ENCODE data around the gene AMZ2. TPM values are rescaled to one million over a fixed set of nuclear protein-coding genes. Genes with fewer than 3 reads are reported as not detected.
A peak's percentile ranks its signal among the peaks of the same experiment; 100 is the strongest.
"Not testable (repeated sequence)": the region's sequence is repeated elsewhere in the genome, so short reads cannot be mapped to it uniquely, and the experiment has no call there.

AMZ2 gene
- total RNA-seq, 3 donors from 2014 or later (not counting 1 experiment from before 2014, with no cell fraction given): 87.0 to 131 (median 107) TPM

DNA sequence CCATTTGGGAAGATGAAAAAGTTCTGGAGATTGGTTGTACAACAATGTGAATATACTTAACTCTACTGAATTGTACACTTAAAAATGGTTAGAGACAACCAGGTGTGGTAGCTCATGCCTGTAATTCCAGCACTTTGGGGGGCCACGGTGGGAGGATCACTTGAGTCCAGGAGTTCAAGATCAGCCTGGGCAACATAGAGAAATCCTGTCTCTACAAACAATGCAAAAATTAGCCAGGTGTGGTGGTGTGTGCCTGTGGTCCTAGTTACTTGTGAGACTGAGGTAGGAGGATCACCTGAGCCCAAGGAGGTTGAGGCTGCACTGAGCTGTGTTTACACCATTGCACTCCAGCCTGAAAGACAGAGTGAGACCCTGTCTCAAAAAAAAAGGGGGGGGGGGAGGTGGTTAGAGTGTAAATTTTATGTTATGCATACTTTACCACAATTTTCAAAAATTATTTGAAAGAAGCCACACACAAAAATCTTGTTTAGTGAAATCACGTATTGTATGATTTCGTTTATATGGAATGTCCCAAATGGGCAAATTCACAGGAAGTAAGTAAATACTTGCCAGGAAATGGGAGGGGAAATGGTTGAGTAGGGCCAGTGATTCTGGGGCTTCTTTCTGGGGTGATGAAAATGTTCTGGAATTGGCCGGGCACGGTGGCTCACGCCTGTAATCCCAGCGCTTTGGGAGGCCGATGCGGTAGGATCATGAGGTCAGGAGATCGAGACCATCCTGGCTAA lies 37.1 kb upstream of the AMZ2 start:
- Mint-ChIP-seq H3K9me3 (no peaks in the 10 kb centered on the region), H3K36me3 (peaks cover 30% of the 10 kb centered on the region), H3K4me3 (no peak overlapping the region), H3K27ac (peak overlapping the region; percentile 52 to 84), H3K4me1 (peaks cover 58 to 65% of the 10 kb centered on the region in 2 donors), H3K27me3 (ENCODE audit: low read depth in 2 of 2) (no peaks in the 10 kb centered on the region)
- no peaks in the 10 kb centered on the region for H3K9me3 ChIP-seq (ENCODE audit: control insufficient read depth, insufficient read depth, low read length)
- H3K27me3 ChIP-seq (ENCODE audit: control insufficient read depth, insufficient read depth, low read length): no peaks in the 10 kb centered on the region
- H3K27ac ChIP-seq (ENCODE audit: low read length): no peak overlapping the region
- 84% methylated on average over 10 of the region's 10 CpGs for WGBS (ENCODE audit: insufficient coverage)
- intact Hi-C loops (cut with micrococcal nuclease): no loop called here
- no peak for TF ChIP-seq CTCF (IDR thresholded peaks at IDR 0.05)
- ATAC-seq (no peak), DNase-seq (no peak)
- H3K36me3 ChIP-seq (ENCODE audit: control insufficient read depth, insufficient read depth, low read length): peaks cover 47% of the 10 kb centered on the region
- peaks cover 23% of the 10 kb centered on the region for H3K4me1 ChIP-seq (ENCODE audit: control insufficient read depth, insufficient read depth, low read length)
- no peak overlapping the region for H3K4me3 ChIP-seq (ENCODE audit: low read length)

DNA sequence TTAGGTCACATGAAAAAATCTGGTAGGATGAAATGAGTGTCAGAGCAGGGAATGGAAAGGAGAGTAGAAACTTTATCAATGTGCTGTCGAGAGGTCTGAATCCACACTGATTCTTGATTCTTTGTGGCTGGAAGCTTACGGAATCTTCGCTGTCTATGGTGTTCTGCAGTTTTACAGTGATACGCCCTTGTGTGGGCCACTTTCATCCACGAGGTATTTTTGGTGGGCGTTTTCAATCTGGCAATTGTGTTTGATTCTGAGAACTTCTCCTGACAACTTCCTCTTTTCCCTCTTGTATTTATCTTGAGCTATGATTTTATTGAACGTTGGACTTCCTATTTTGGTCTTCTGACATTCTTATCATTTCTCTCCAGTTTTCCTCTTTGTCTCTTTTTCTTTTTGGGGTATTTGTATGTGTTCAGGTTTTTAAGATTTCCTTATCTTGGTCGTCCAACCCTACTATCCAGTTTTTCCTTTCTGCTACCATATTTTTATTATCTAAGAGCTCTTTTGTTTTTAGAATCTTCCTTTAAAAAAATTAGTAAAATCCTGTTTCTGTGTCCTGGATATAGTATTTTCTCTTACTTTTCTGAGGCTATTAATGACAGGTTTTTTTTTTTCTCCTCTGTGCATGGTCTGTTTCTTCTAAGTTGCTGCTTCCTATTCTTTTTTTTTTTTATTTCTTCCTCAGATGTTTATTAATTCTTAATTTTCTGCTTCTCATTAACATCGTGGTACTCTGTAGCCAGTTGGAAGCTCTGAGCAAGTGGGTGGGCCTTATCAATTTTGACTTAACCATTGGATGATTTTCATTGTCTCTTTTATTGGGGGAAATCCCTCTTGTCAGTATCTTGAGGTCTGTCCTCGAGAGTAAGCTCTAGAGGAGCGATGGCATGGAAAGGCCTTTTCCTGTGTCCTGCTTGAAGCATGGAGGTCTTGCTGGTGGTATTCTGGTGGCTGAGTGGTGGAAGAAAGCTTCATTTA lies 34.1 kb upstream of the AMZ2 start:
- DNase-seq; H3K27me3 ChIP-seq (ENCODE audit: control insufficient read depth, insufficient read depth, low read length); H3K4me3 ChIP-seq (ENCODE audit: low read length); H3K9me3 ChIP-seq (ENCODE audit: control insufficient read depth, insufficient read depth, low read length); H3K27me3 Mint-ChIP-seq (ENCODE audit: low read depth in 2 of 2); intact Hi-C loops (cut with micrococcal nuclease); H3K9me3 Mint-ChIP-seq: not testable (repeated sequence)
- peaks cover 47 to 61% of the 10 kb centered on the region in 2 donors for H3K4me1 Mint-ChIP-seq
- H3K36me3 Mint-ChIP-seq: peaks cover 30% of the 10 kb centered on the region
- H3K36me3 ChIP-seq (ENCODE audit: control insufficient read depth, insufficient read depth, low read length): peaks cover 48% of the 10 kb centered on the region
- peak in 2 of 3 donors; percentile 33 to 36 for ATAC-seq
- peaks cover 16% of the 10 kb centered on the region for H3K4me1 ChIP-seq (ENCODE audit: control insufficient read depth, insufficient read depth, low read length)
- peak overlapping the region; percentile 64 for H3K4me3 Mint-ChIP-seq
- 36% methylated on average over 4 of the region's 11 CpGs for WGBS (ENCODE audit: insufficient coverage)
- peak overlapping the region; percentile 77 to 91 for H3K27ac Mint-ChIP-seq
- peak overlapping the region; percentile 52 for H3K27ac ChIP-seq (ENCODE audit: low read length)

GRCh38 chr17:68215453-68215852 lies 32.4 kb upstream of the AMZ2 start:
- H3K4me3 ChIP-seq (ENCODE audit: low read length); H3K27me3 ChIP-seq (ENCODE audit: control insufficient read depth, insufficient read depth, low read length); ATAC-seq; H3K27me3 Mint-ChIP-seq (ENCODE audit: low read depth in 2 of 2); DNase-seq; H3K9me3 ChIP-seq (ENCODE audit: control insufficient read depth, insufficient read depth, low read length); H3K9me3 Mint-ChIP-seq; H3K4me3 Mint-ChIP-seq: not testable (repeated sequence)
- Histone ChIP-seq H3K27ac (ENCODE audit: low read length) (peak overlapping the region; percentile 25), H3K36me3 (ENCODE audit: control insufficient read depth, insufficient read depth, low read length) (peaks cover 36% of the 10 kb centered on the region), H3K4me1 (ENCODE audit: control insufficient read depth, insufficient read depth, low read length) (peaks cover 26% of the 10 kb centered on the region)
- peaks cover 27% of the 10 kb centered on the region for H3K36me3 Mint-ChIP-seq
- intact Hi-C loops (cut with micrococcal nuclease): loop anchor here (5.0 kb wide), 1 partner anchor 33 kb away; no protein-coding TSS in a partner anchor
- no CpG with 5 or more reads among the region's 5 CpGs for whole genome bisulfite sequencing (ENCODE audit: insufficient coverage)
- H3K27ac Mint-ChIP-seq: peak overlapping the region; percentile 66 to 91
- H3K4me1 Mint-ChIP-seq: peaks cover 57 to 70% of the 10 kb centered on the region in 2 donors

DNA sequence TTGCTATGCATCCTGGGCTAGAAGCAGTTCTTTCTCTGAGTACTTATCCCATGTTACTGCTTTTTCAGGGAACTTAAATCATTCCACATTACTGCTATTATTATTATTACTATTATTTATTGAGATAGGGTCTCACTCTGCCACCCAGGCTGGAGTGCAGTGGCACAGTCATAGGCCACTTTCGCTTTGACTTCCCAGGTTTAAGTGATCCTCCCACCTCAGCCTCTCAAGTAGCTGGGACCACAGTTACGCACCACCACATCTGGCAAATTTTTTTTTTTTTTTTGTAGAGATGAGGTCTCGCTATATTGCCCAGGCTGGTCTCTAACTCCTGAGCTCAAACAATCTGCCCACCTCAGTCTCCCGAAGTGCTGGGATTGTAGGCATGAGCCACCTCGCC lies 28.4 kb upstream of the AMZ2 start:
- Mint-ChIP-seq H3K27ac (peak overlapping the region; percentile 100), H3K4me1 (peaks cover 55 to 71% of the 10 kb centered on the region in 2 donors)
- not testable (repeated sequence) for H3K9me3 ChIP-seq (ENCODE audit: control insufficient read depth, insufficient read depth, low read length); DNase-seq; H3K36me3 ChIP-seq (ENCODE audit: control insufficient read depth, insufficient read depth, low read length); H3K27me3 Mint-ChIP-seq (ENCODE audit: low read depth in 2 of 2); H3K4me3 Mint-ChIP-seq; H3K9me3 Mint-ChIP-seq; H3K27me3 ChIP-seq (ENCODE audit: control insufficient read depth, insufficient read depth, low read length); H3K36me3 Mint-ChIP-seq
- Histone ChIP-seq H3K27ac (ENCODE audit: low read length) (peak overlapping the region; percentile 74), H3K4me1 (ENCODE audit: control insufficient read depth, insufficient read depth, low read length) (peaks cover 46% of the 10 kb centered on the region), H3K4me3 (ENCODE audit: low read length) (peak overlapping the region; percentile 66)
- intact Hi-C loops (cut with micrococcal nuclease): loop anchor here (5.0 kb wide), 1 partner anchor 37 kb away; no protein-coding TSS in a partner anchor
- WGBS (ENCODE audit: insufficient coverage): 84% methylated on average over 3 of the region's 5 CpGs
- peak in 1 of 3 donors; percentile 23 for ATAC-seq

GRCh38 chr17:68220186-68220585 lies 27.7 kb upstream of the AMZ2 start:
- DNase-seq; ATAC-seq; H3K27me3 Mint-ChIP-seq (ENCODE audit: low read depth in 2 of 2); H3K9me3 Mint-ChIP-seq; H3K36me3 ChIP-seq (ENCODE audit: control insufficient read depth, insufficient read depth, low read length); H3K36me3 Mint-ChIP-seq; H3K9me3 ChIP-seq (ENCODE audit: control insufficient read depth, insufficient read depth, low read length); H3K27me3 ChIP-seq (ENCODE audit: control insufficient read depth, insufficient read depth, low read length); H3K4me3 Mint-ChIP-seq: not testable (repeated sequence)
- Histone ChIP-seq H3K4me3 (ENCODE audit: low read length) (peak overlapping the region; percentile 66), H3K27ac (ENCODE audit: low read length) (peak overlapping the region; percentile 92), H3K4me1 (ENCODE audit: control insufficient read depth, insufficient read depth, low read length) (peaks cover 49% of the 10 kb centered on the region)
- H3K27ac Mint-ChIP-seq: peak overlapping the region; percentile 100
- intact Hi-C loops (cut with micrococcal nuclease): loop anchor here (2.0 kb wide), 2 partner anchors 13 to 29 kb away; partner anchors contain the start of gene AMZ2
- peaks cover 54 to 74% of the 10 kb centered on the region in 2 donors for H3K4me1 Mint-ChIP-seq
- no CpG with 5 or more reads among the region's 2 CpGs for WGBS (ENCODE audit: insufficient coverage)

- H3K4me1 Mint-ChIP-seq: peaks cover 57 to 73% of the 10 kb centered on the region in 2 donors
- H3K4me3 Mint-ChIP-seq: peak overlapping the region; percentile 42
- not testable (repeated sequence) for H3K9me3 ChIP-seq (ENCODE audit: control insufficient read depth, insufficient read depth, low read length); H3K9me3 Mint-ChIP-seq; H3K27me3 ChIP-seq (ENCODE audit: control insufficient read depth, insufficient read depth, low read length); DNase-seq; H3K36me3 Mint-ChIP-seq; H3K36me3 ChIP-seq (ENCODE audit: control insufficient read depth, insufficient read depth, low read length); H3K27me3 Mint-ChIP-seq (ENCODE audit: low read depth in 2 of 2)
- intact Hi-C loops (cut with micrococcal nuclease): loop anchor here (2.0 kb wide), 2 partner anchors 14 to 28 kb away; partner anchors contain the start of gene AMZ2
- Histone ChIP-seq H3K27ac (ENCODE audit: low read length) (peak overlapping the region; percentile 92), H3K4me1 (ENCODE audit: control insufficient read depth, insufficient read depth, low read length) (peaks cover 55% of the 10 kb centered on the region), H3K4me3 (ENCODE audit: low read length) (peak overlapping the region; percentile 66)
- peak overlapping the region; percentile 100 for H3K27ac Mint-ChIP-seq
- peak in 1 of 3 donors; percentile 26 for ATAC-seq
- WGBS (ENCODE audit: insufficient coverage): 59% methylated on average over 12 of the region's 12 CpGs
Observed at GRCh38 chr17:68220786-68221185, 27.1 kb upstream of the AMZ2 start.
